K562 (cell line): Measurements from ENCODE around the gene FCGR3A.
"Not testable (repeated sequence)": the region's sequence is repeated elsewhere in the genome, so short reads cannot be mapped to it uniquely, and the experiment has no call there.

Source experiments
- ARNT ChIP-seq, 2 experiments: fragments of 450-650 bp; IDR thresholded peaks; 2 replicates each; pipeline ENCODE4 v1.6.1; 2016; ENCODE audit warnings: mild to moderate bottlenecking in 1 of 2
- ZNF311 ChIP-seq: fragments of 250-450 bp; sonication (Bioruptor Pico); IDR thresholded peaks from 2 replicates; pipeline ENCODE4 v1.4.0; 2020; ENCODE audit warnings: mild to moderate bottlenecking, moderate library complexity

DNA sequence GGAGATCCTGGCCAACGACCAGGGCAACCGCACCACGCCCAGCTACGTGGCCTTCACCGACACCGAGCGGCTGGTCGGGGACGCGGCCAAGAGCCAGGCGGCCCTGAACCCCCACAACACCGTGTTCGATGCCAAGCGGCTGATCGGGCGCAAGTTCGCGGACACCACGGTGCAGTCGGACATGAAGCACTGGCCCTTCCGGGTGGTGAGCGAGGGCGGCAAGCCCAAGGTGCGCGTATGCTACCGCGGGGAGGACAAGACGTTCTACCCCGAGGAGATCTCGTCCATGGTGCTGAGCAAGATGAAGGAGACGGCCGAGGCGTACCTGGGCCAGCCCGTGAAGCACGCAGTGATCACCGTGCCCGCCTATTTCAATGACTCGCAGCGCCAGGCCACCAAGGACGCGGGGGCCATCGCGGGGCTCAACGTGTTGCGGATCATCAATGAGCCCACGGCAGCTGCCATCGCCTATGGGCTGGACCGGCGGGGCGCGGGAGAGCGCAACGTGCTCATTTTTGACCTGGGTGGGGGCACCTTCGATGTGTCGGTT, 24.8 kb downstream of the FCGR3A start:
- TF ChIP-seq ZNF311 (CRISPR knock-in tag); ARNT (IDR thresholded peaks at IDR 0.05): not testable (repeated sequence)
